ENCODE data around the gene ZNF684. TPM values are rescaled to one million over a fixed set of nuclear protein-coding genes. Genes with fewer than 3 reads are reported as not detected.
A peak's percentile ranks its signal among the peaks of the same experiment; 100 is the strongest.

ZNF684 gene
- total and polyA plus RNA-seq, 9 of the 15 experiments (the other 6 are each of a cell fraction or from before 2014, with no cell fraction given): 4.8 to 8.8 (median 5.5) TPM

GRCh38 chr1:40564506-40564905 lies 33.1 kb downstream of the ZNF684 start:
- FAIRE-seq: no peak
- TF ChIP-seq MEIS2 (IDR thresholded peaks at IDR 0.05; ENCODE audit: partially characterized antibody): peak; percentile 11
- no peak for TF ChIP-seq GMEB1 (CRISPR knock-in tag; IDR thresholded peaks at IDR 0.05)
- TF ChIP-seq PRMT5 (CRISPR knock-in tag; IDR thresholded peaks at IDR 0.05): no peak
- TF ChIP-seq ZNF717 (CRISPR knock-in tag; IDR thresholded peaks at IDR 0.05): no peak
- no peak for TF ChIP-seq POLR2AphosphoS2 (IDR thresholded peaks at IDR 0.05; ENCODE audit: low read length)
- TF ChIP-seq GABPA (tag; conservative IDR thresholded peaks at IDR 0.05; ENCODE audit: low read depth): no peak
- TF ChIP-seq THRB (CRISPR knock-in tag; conservative IDR thresholded peaks at IDR 0.05): no peak
- no peak for TF ChIP-seq NR0B1 (IDR thresholded peaks at IDR 0.05; ENCODE audit: partially characterized antibody)
- TF ChIP-seq SIRT6 (IDR thresholded peaks at IDR 0.05; ENCODE audit: low read depth, low read length): no peak
- no peak for TF ChIP-seq RBM34 (IDR thresholded peaks at IDR 0.05; ENCODE audit: borderline replicate concordance, insufficient read depth, low read length)
- TF ChIP-seq MCM3 (IDR thresholded peaks at IDR 0.05): 0 out of 2 replicates have a peak, but pooled peaks have one; percentile 34
- no peak for TF ChIP-seq CTBP1 (IDR thresholded peaks at IDR 0.05; ENCODE audit: borderline replicate concordance)
- TF ChIP-seq E2F4 (CRISPR knock-in tag; IDR thresholded peaks at IDR 0.05; ENCODE audit: low read depth): no peak
- TF ChIP-seq ZNF696 (CRISPR knock-in tag; conservative IDR thresholded peaks at IDR 0.05): no peak
- no peak for TF ChIP-seq NR2C2 (CRISPR knock-in tag; IDR thresholded peaks at IDR 0.05)
- no peak for TF ChIP-seq NR2C2 (tag; IDR thresholded peaks at IDR 0.05)
- CTCF ChIA-PET (ENCODE audit: low intra/inter-chr PET ratio): no interaction called here

More at GRCh38 chr1:40564506-40564905, 33.1 kb downstream of the ZNF684 start:
- Histone ChIP-seq H3K9ac (ENCODE audit: insufficient read depth in 1 of 2, low read depth in 2 of 2, low read length in 2 of 2) (no peak overlapping the region), H2AFZ (ENCODE audit: low read depth, low read length) (no peak overlapping the region), H3K27ac (ENCODE audit: extremely low read depth, low read depth, low read length) (no peak overlapping the region), H3K9me1 (ENCODE audit: control insufficient read depth, insufficient read depth, low read length) (no peaks in the 10 kb centered on the region), H3K4me1 (replicated peaks in 1 of 2; ENCODE audit: control insufficient read depth in 2 of 2, insufficient read depth in 2 of 2, low read length in 2 of 2) (no peaks in the 10 kb centered on the region), H3K36me3 (ENCODE audit: control insufficient read depth, insufficient read depth, low read length) (no peaks in the 10 kb centered on the region), H3K79me2 (ENCODE audit: control insufficient read depth, insufficient read depth, low read length) (no peaks in the 10 kb centered on the region), H3K4me2 (ENCODE audit: insufficient read depth, low read length) (no peak overlapping the region), H3K9me3 (replicated peaks; ENCODE audit: control insufficient read depth, insufficient read depth, low read depth, low read length) (no peaks in the 10 kb centered on the region), H3K4me3 (no peak overlapping the region), H4K20me1 (replicated peaks; ENCODE audit: control insufficient read depth, insufficient read depth, low read length) (no peaks in the 10 kb centered on the region), H3K27me3 (ENCODE audit: control insufficient read depth in 2 of 2, insufficient read depth in 2 of 2, low read length in 2 of 2) (peaks cover 5 to 9% of the 10 kb centered on the region in 2 experiments; a peak in 3 of 5 replicates)
- no peak for DNase-seq (ENCODE audit: extremely low read depth in 1 of 4, low spot score in 3 of 4)
- 4% methylated on average over 3 of the region's 3 CpGs for WGBS (ENCODE audit: insufficient coverage, low coverage, missing lambda C conversion rate)
- no TSS peak for BruUV-seq (replicated peaks)
- no peak for ATAC-seq
- in situ Hi-C loops (cut with MboI): no loop called here
- intact Hi-C loops (cut with micrococcal nuclease): no loop called here
- POLR2A ChIA-PET: no interaction called here

Measured in K562 (cell line).